Panc1 (cell line): Measurements from ENCODE around the gene NTRK2. TPM values are rescaled to one million over a fixed set of nuclear protein-coding genes. Genes with fewer than 3 reads are reported as not detected.

Experiments
- ATAC-seq: fragments of 200-7000 bp; cut with Tn5 transposase; 2 replicates; pipeline ENCODE4 v1.9.1; 2020; ENCODE audit warnings: mild to moderate bottlenecking, moderate library complexity
- BruUV-seq: library from RNA; stranded (reverse); fragments of 400-500 nt; replicated peaks from 2 replicates; lab custom pipeline; 2021; lab: Mats Ljungman, UMichigan
- CTCF ChIA-PET: fragments of 300-600 bp; sonication (Branson Sonifier 250); formaldehyde crosslinking; loops from one replicate; lab custom pipeline; 2022; ENCODE audit warnings: antibody characterized with exemption; lab: Charles Lee
- POLR2A ChIA-PET: fragments of 300-600 bp; sonication (Branson Sonifier 250); formaldehyde crosslinking; loops from one replicate; lab custom pipeline; 2022; ENCODE audit warnings: antibody characterized with exemption; lab: Charles Lee
- DNase-seq: peaks from one replicate; pipeline ENCODE4 v3.0.0-alpha.2; 2010; ENCODE audit warnings: low read depth, low spot score
- H3K27ac ChIP-seq: 2 replicates; pipeline ENCODE4 v1.5.1; 2011; ENCODE audit warnings: mild to moderate bottlenecking, low read length, inconsistent platforms
- H3K27me3 ChIP-seq: fragments of 200-500 bp; sonication (Bioruptor generic); 2 replicates; pipeline ENCODE4 v1.6.0; 2014; ENCODE audit warnings: low read length, inconsistent platforms; ENCODE audit not compliant: control insufficient read depth, insufficient read depth
- H3K36me3 ChIP-seq: fragments of 200-500 bp; sonication (Bioruptor generic); 2 replicates; pipeline ENCODE4 v1.5.1; 2014; ENCODE audit warnings: inconsistent platforms, mild to moderate bottlenecking, low read length, moderate library complexity; ENCODE audit not compliant: control insufficient read depth, insufficient read depth
- H3K4me1 ChIP-seq: 2 replicates; pipeline ENCODE4 v1.5.1; 2011; ENCODE audit warnings: inconsistent platforms, mild to moderate bottlenecking, low read length, moderate library complexity; ENCODE audit not compliant: control insufficient read depth, insufficient read depth
- H3K4me3 ChIP-seq, 2 experiments: 2 replicates each; pipeline ENCODE4 v1.5.1; 2011 to 2012; ENCODE audit warnings: low read depth in 2 of 2, low read length in 2 of 2, mild to moderate bottlenecking in 2 of 2, inconsistent platforms in 1 of 2, moderate library complexity in 1 of 2
- H3K9me3 ChIP-seq: fragments of 200-500 bp; sonication (Bioruptor generic); 2 replicates; pipeline ENCODE4 v1.5.1; 2014; ENCODE audit warnings: low read depth, mild to moderate bottlenecking, inconsistent platforms, low read length, moderate library complexity; ENCODE audit not compliant: control insufficient read depth, insufficient read depth
- CTCF ChIP-seq: fragments of 450-650 bp; IDR thresholded peaks from 2 replicates; pipeline ENCODE4 v1.5.1; 2017; ENCODE audit warnings: mild to moderate bottlenecking
- POLR2AphosphoS5 ChIP-seq: IDR thresholded peaks from 2 replicates; pipeline ENCODE4 v1.6.1; 2012; ENCODE audit warnings: mild to moderate bottlenecking, low read depth, low read length, moderate library complexity
- REST ChIP-seq, 2 experiments: IDR thresholded peaks; 2 replicates each; pipeline ENCODE4 v1.6.1; 2011 to 2012; ENCODE audit warnings: low read depth in 2 of 2, control low read depth in 1 of 2, low read length in 1 of 2, mild to moderate bottlenecking in 1 of 2, moderate library complexity in 1 of 2; ENCODE audit not compliant: insufficient read depth in 1 of 2
- SIN3A ChIP-seq: IDR thresholded peaks from 2 replicates; pipeline ENCODE4 v1.6.1; 2012; ENCODE audit warnings: low read depth, mild to moderate bottlenecking, low read length, moderate library complexity, borderline replicate concordance; ENCODE audit not compliant: insufficient read depth
- TCF7L2 ChIP-seq: IDR thresholded peaks from 2 replicates; pipeline ENCODE4 v1.6.1; 2011; ENCODE audit warnings: mild to moderate bottlenecking, low read depth, low read length, inconsistent platforms
- in situ Hi-C: cut with HindIII; loops from 2 replicates; pipeline ENCODE4 v1.10.0; 2016; ENCODE audit warnings: low sequenced_read_pairs, low pct_unique_long_range_greater_than_20kb
- intact Hi-C: fragments of 100-400 bp; cut with micrococcal nuclease; formaldehyde crosslinking; loops from one replicate; pipeline ENCODE4 v1.10.0; 2022; ENCODE audit not compliant: unreplicated experiment
- total RNA-seq: library from RNA; stranded (reverse); gene quantifications from one replicate; pipeline ENCODE4 v1.2.1, GENCODE V29; 2021; ENCODE audit not compliant: unreplicated experiment

The NTRK2 gene
- total RNA-seq, 1 experiment from 2014 or later, result 0.23 TPM

DNA sequence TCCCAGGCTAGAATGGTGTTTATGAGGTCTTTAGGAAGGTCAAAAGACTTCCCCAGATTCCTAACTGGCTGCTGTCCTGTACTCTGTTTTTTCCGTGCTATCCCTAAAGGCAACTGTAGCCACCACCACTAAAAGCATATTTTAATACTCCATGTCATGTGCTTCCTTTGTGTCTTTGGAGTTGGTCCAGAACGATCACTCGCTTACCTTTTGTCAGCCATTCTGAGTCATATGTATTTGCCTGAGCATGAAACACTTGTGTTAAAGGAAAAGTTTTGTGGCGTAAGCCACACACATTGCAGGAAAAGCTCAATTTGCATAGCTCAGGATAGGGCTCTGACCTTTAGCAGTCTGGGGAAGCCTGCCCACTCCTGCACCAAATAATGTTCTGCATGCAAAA lies 299.6 kb downstream of the NTRK2 start:
- ATAC-seq, result no peak
- H3K4me3 ChIP-seq, result no peak overlapping the region
- no peaks in the 10 kb centered on the region for H3K27me3 ChIP-seq
- intact Hi-C loops (no loop called here), in situ Hi-C loops (no loop called here)
- POLR2A ChIA-PET, result no interaction called here
- H3K36me3 ChIP-seq, result no peaks in the 10 kb centered on the region
- DNase-seq, result no peak
- TF ChIP-seq SIN3A, result no peak
- no peak for TF ChIP-seq REST (IDR thresholded peaks at IDR 0.05; ENCODE audit: insufficient read depth in 1 of 2, low read depth in 2 of 2, low read length in 1 of 2)
- no peak for TF ChIP-seq POLR2AphosphoS5
- H3K4me1 ChIP-seq, result no peaks in the 10 kb centered on the region
- no peaks in the 10 kb centered on the region for H3K9me3 ChIP-seq
- CTCF ChIA-PET, result no interaction called here
- no TSS peak for BruUV-seq
- H3K27ac ChIP-seq, result no peak overlapping the region

DNA sequence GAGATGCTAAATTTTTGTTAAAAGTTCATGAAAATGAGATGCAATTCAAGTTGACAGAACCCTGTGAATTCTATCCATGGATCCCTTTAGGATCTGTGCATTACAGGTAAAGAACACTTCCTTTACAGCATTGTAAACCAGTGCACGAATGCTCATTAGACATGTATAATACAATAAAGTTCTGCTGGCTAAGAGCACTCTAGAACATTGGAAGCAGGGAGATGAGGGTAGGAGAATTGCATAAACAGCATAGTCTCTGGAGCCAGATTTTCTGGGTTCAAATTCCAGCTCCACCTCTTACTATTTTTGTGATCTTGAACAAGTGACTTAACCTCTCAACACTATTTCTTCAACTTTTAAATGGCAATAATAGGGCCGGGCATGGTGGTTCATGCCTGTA lies 300.2 kb downstream of the NTRK2 start:
- no peak for DNase-seq
- ChIA-PET POLR2A (no interaction called here), CTCF (no interaction called here)
- intact Hi-C loops (no loop called here), in situ Hi-C loops (no loop called here)
- no peak for ATAC-seq
- Histone ChIP-seq H3K9me3 (no peaks in the 10 kb centered on the region), H3K4me3 (no peak overlapping the region), H3K36me3 (no peaks in the 10 kb centered on the region), H3K4me1 (no peaks in the 10 kb centered on the region), H3K27me3 (no peaks in the 10 kb centered on the region), H3K27ac (no peak overlapping the region)
- BruUV-seq, result no TSS peak
- TF ChIP-seq REST (IDR thresholded peaks at IDR 0.05; ENCODE audit: insufficient read depth in 1 of 2, low read depth in 2 of 2, low read length in 1 of 2) (no peak), TCF7L2 (no peak), CTCF (no peak), SIN3A (no peak), POLR2AphosphoS5 (no peak)
